ENCODE results near the gene SGMS1. TPM values are rescaled to one million over a fixed set of nuclear protein-coding genes. Genes with fewer than 3 reads are reported as not detected.

The SGMS1 gene
- total and polyA plus RNA-seq, 3 donors from 2014 or later = 30.6 to 90.9 (median 63.2) TPM

- Histone ChIP-seq H3K4me1 (no peaks in the 10 kb centered on the region), H3K4me3 (no peak overlapping the region), H3K36me3 (ENCODE audit: low read depth, missing control alignments) (no peaks in the 10 kb centered on the region), H3K27ac (no peak overlapping the region), H3K9me3 (no peaks in the 10 kb centered on the region), H3K27me3 (no peaks in the 10 kb centered on the region)
- intact Hi-C loops (cut with DNase I; ENCODE audit: low total_unique reads) = no loop called here
- 86 to 90% methylated on average over 6 of the region's 6 CpGs for WGBS, 2 donors
- no peak for DNase-seq
- TF ChIP-seq, protein P1, sequence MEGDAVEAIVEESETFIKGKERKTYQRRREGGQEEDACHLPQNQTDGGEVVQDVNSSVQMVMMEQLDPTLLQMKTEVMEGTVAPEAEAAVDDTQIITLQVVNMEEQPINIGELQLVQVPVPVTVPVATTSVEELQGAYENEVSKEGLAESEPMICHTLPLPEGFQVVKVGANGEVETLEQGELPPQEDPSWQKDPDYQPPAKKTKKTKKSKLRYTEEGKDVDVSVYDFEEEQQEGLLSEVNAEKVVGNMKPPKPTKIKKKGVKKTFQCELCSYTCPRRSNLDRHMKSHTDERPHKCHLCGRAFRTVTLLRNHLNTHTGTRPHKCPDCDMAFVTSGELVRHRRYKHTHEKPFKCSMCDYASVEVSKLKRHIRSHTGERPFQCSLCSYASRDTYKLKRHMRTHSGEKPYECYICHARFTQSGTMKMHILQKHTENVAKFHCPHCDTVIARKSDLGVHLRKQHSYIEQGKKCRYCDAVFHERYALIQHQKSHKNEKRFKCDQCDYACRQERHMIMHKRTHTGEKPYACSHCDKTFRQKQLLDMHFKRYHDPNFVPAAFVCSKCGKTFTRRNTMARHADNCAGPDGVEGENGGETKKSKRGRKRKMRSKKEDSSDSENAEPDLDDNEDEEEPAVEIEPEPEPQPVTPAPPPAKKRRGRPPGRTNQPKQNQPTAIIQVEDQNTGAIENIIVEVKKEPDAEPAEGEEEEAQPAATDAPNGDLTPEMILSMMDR (IDR thresholded peaks at IDR 0.05) = no peak
- TF ChIP-seq POLR2A (IDR thresholded peaks at IDR 0.05) = no peak
These were observed 230.6 kb downstream of the SGMS1 start for GRCh38 chr10:50392966-50393718.

- H3K4me1 ChIP-seq = no peaks in the 10 kb centered on the region
- WGBS, 2 donors = 93 to 96% methylated on average over 5 of the region's 5 CpGs
- no peak for DNase-seq
- TF ChIP-seq POLR2A (IDR thresholded peaks at IDR 0.05) = no peak
- TF ChIP-seq, protein P1 (IDR thresholded peaks at IDR 0.05) = no peak
- intact Hi-C loops (cut with DNase I; ENCODE audit: low total_unique reads) = no loop called here
- no peaks in the 10 kb centered on the region for H3K9me3 ChIP-seq
- H3K27me3 ChIP-seq = no peaks in the 10 kb centered on the region
- no peak overlapping the region for H3K27ac ChIP-seq
- no peak overlapping the region for H3K4me3 ChIP-seq
- H3K36me3 ChIP-seq (ENCODE audit: low read depth, missing control alignments) = no peaks in the 10 kb centered on the region
These were observed 231.3 kb downstream of the SGMS1 start for GRCh38 chr10:50392426-50392825.

GRCh38 chr10:50390302-50390701, 233.5 kb downstream of the SGMS1 start:
- Histone ChIP-seq H3K9me3 (no peaks in the 10 kb centered on the region), H3K4me3 (no peak overlapping the region), H3K4me1 (no peaks in the 10 kb centered on the region), H3K27ac (no peak overlapping the region), H3K27me3 (no peaks in the 10 kb centered on the region), H3K36me3 (ENCODE audit: low read depth, missing control alignments) (no peaks in the 10 kb centered on the region)
- TF ChIP-seq, protein P1 (IDR thresholded peaks at IDR 0.05) = no peak
- no peak for TF ChIP-seq POLR2A (IDR thresholded peaks at IDR 0.05)
- intact Hi-C loops (cut with DNase I; ENCODE audit: low total_unique reads) = no loop called here
- no peak for DNase-seq
- WGBS, 2 donors = 94 to 99% methylated on average over 2 of the region's 2 CpGs

DNA sequence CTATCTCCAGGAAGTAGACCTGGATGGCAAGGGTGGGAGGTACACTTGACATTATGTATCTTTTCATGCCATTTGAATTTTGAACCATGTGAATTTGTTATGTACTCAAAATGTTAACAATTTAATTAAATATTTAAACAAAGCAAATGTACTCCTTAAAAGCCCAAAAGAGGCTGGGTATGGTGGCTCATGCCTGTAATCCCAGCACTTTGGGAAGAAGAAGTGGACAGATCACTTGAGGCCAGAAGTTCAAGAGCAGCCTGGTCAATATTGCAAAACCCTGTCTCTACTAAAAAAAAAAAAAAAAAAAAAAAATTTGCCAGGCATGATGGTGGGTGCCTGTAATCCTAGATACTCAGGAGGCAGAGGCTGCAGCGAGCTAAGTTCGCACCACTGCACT, 235.6 kb downstream of the SGMS1 start:
- Histone ChIP-seq H3K27me3 (no peaks in the 10 kb centered on the region), H3K9me3 (no peaks in the 10 kb centered on the region), H3K4me1 (no peaks in the 10 kb centered on the region), H3K4me3 (no peak overlapping the region), H3K36me3 (ENCODE audit: low read depth, missing control alignments) (no peaks in the 10 kb centered on the region), H3K27ac (no peak overlapping the region)
- intact Hi-C loops (cut with DNase I; ENCODE audit: low total_unique reads) = no loop called here
- TF ChIP-seq, protein P1 (IDR thresholded peaks at IDR 0.05) = no peak
- TF ChIP-seq POLR2A (IDR thresholded peaks at IDR 0.05) = no peak
- DNase-seq = no peak
- 90 to 96% methylated on average over 2 of the region's 2 CpGs for WGBS, 2 donors

DNA sequence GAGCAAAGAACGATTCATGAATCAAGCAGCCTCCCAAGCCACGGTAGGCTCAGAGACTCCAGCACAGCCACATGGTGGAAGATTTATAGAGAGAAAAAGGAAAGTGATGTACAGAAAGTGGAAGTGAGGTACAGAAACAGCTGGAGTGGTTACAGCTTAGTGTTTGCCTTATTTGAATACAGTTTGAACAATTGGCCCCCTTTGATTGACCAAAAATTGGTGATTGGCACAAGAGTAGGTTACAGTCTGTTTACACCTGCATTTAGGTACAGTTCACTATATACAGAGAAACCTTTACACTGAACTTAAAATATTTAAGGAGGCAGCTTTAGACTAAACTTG, 236.1 kb downstream of the SGMS1 start:
- intact Hi-C loops (cut with DNase I; ENCODE audit: low total_unique reads) = no loop called here
- Histone ChIP-seq H3K4me1 (no peaks in the 10 kb centered on the region), H3K36me3 (ENCODE audit: low read depth, missing control alignments) (no peaks in the 10 kb centered on the region), H3K4me3 (no peak overlapping the region), H3K9me3 (no peaks in the 10 kb centered on the region), H3K27me3 (no peaks in the 10 kb centered on the region), H3K27ac (no peak overlapping the region)
- 79 to 82% methylated on average over 2 of the region's 2 CpGs for WGBS, 2 donors
- no peak for TF ChIP-seq POLR2A (IDR thresholded peaks at IDR 0.05)
- TF ChIP-seq, protein P1 (IDR thresholded peaks at IDR 0.05) = no peak
- DNase-seq = no peak

Data from testis (tissue), 3 donors.